ENCODE data around the gene RPRD2. TPM values are rescaled to one million over a fixed set of nuclear protein-coding genes. Genes with fewer than 3 reads are reported as not detected.
A peak's percentile ranks its signal among the peaks of the same experiment; 100 is the strongest.

RPRD2 gene
- total and polyA plus RNA-seq, 2 experiments from 2014 or later, result 24.1 to 34.8 TPM

DNA sequence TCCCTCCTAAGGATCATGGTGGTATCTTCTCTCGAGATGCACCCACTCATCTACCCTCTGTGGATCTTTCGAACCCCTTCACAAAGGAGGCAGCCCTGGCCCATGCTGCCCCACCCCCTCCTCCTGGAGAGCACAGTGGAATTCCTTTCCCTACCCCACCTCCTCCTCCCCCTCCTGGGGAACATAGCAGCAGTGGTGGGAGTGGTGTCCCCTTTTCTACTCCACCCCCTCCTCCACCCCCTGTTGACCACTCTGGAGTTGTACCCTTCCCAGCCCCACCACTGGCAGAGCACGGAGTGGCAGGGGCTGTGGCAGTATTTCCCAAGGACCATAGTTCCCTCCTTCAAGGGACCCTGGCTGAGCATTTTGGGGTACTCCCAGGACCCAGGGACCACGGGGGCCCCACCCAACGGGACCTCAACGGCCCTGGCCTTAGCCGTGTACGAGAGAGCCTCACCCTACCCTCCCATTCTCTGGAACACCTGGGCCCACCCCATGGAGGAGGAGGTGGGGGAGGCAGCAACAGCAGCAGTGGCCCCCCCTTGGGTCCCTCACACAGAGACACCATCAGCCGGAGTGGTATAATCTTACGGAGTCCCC, 108.8 kb downstream of the RPRD2 start:
- H3K9me3 ChIP-seq (ENCODE audit: low read depth), result no peaks in the 10 kb centered on the region
- H3K27ac ChIP-seq, result no peak overlapping the region
- peaks cover 34% of the 10 kb centered on the region for H3K4me1 ChIP-seq (ENCODE audit: low read depth)
- peaks cover 28% of the 10 kb centered on the region for H3K36me3 ChIP-seq
- TF ChIP-seq, protein P1, sequence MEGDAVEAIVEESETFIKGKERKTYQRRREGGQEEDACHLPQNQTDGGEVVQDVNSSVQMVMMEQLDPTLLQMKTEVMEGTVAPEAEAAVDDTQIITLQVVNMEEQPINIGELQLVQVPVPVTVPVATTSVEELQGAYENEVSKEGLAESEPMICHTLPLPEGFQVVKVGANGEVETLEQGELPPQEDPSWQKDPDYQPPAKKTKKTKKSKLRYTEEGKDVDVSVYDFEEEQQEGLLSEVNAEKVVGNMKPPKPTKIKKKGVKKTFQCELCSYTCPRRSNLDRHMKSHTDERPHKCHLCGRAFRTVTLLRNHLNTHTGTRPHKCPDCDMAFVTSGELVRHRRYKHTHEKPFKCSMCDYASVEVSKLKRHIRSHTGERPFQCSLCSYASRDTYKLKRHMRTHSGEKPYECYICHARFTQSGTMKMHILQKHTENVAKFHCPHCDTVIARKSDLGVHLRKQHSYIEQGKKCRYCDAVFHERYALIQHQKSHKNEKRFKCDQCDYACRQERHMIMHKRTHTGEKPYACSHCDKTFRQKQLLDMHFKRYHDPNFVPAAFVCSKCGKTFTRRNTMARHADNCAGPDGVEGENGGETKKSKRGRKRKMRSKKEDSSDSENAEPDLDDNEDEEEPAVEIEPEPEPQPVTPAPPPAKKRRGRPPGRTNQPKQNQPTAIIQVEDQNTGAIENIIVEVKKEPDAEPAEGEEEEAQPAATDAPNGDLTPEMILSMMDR (IDR thresholded peaks at IDR 0.05; ENCODE audit: low read depth, low read length), result no peak
- no peak overlapping the region for H3K4me3 ChIP-seq
- no peaks in the 10 kb centered on the region for H3K27me3 ChIP-seq
- DNase-seq (ENCODE audit: low read depth in 1 of 2, low spot score in 1 of 2), result no peak

DNA sequence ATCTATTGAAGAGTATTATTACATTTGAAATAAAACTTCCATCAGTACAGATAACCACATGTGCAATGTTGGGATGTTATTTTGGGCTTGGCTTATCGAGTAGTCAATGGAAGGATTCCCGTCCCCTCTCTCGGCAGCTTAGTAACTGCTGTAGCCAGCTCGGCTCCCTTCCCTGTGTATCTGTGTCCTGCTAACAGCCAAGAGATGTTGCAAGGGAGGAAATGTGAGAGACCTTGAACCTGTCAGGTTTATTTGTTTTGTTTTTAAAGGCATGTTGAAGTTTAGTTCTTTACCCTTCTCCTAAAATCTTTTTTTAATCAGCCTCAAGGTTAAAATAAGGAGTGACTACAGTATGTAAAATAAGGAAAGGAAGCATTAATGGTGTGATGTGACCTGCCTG, 109.7 kb downstream of the RPRD2 start:
- DNase-seq (ENCODE audit: low read depth in 1 of 2, low spot score in 1 of 2), result peak in 1 of 2 donors; percentile 42
- H3K9me3 ChIP-seq (ENCODE audit: low read depth), result no peaks in the 10 kb centered on the region
- H3K4me3 ChIP-seq, result no peak overlapping the region
- TF ChIP-seq, protein P1 (IDR thresholded peaks at IDR 0.05; ENCODE audit: low read depth, low read length), result no peak
- no peaks in the 10 kb centered on the region for H3K27me3 ChIP-seq
- peaks cover 26% of the 10 kb centered on the region for H3K36me3 ChIP-seq
- H3K27ac ChIP-seq, result peak overlapping the region; percentile 1
- peaks cover 42% of the 10 kb centered on the region for H3K4me1 ChIP-seq (ENCODE audit: low read depth)

DNA sequence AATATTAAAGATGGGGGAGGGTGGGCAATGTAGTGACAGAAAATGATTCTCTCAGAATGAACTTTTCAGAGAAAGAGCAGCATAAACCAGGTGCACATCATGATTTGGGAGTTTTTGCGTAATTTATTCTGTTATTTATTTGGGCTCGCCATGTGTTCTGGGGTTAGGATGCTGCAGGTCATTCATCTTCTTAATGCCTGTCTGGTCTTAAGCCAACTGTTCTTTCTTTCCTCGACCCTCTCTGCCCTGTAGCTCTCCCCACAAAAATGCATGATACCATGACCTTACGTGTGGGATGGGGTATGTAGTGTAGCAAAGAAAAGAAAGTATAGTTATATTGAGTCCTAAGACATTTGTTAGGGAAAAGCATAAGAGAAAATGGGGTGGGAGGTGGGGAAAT, 110.9 kb downstream of the RPRD2 start:
- no peak for DNase-seq (ENCODE audit: low read depth in 1 of 2, low spot score in 1 of 2)
- Histone ChIP-seq H3K4me1 (ENCODE audit: low read depth) (peaks cover 42% of the 10 kb centered on the region), H3K36me3 (peaks cover 18% of the 10 kb centered on the region), H3K4me3 (no peak overlapping the region), H3K9me3 (ENCODE audit: low read depth) (no peaks in the 10 kb centered on the region), H3K27ac (no peak overlapping the region), H3K27me3 (no peaks in the 10 kb centered on the region)
- TF ChIP-seq, protein P1 (IDR thresholded peaks at IDR 0.05; ENCODE audit: low read depth, low read length), result no peak

DNA sequence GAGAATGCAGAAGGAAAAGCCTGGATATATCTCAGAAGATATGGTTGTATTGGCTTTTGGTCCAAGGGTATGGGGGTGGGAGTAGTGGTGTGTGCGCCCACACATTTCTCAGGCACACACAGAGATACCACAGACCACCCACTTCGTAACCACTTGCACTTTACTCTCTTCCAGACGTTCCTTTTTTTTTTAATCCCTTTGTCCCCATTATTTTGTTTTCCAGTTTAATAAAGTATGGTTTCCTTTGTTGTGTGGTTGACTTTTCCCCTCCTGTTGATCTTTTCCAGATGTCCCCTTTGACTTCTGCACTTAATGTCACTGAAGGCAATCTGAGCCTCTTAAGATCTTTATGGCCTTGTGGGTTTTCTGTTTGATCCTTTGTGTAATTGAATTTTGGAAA, 112.8 kb downstream of the RPRD2 start:
- Histone ChIP-seq H3K4me3 (no peak overlapping the region), H3K27ac (peak overlapping the region; percentile 83), H3K9me3 (ENCODE audit: low read depth) (no peaks in the 10 kb centered on the region), H3K4me1 (ENCODE audit: low read depth) (peaks cover 42% of the 10 kb centered on the region), H3K27me3 (no peaks in the 10 kb centered on the region), H3K36me3 (peaks cover 5% of the 10 kb centered on the region)
- TF ChIP-seq, protein P1 (IDR thresholded peaks at IDR 0.05; ENCODE audit: low read depth, low read length), result no peak
- peak in 1 of 2 donors; percentile 37 for DNase-seq (ENCODE audit: low read depth in 1 of 2, low spot score in 1 of 2)

DNA sequence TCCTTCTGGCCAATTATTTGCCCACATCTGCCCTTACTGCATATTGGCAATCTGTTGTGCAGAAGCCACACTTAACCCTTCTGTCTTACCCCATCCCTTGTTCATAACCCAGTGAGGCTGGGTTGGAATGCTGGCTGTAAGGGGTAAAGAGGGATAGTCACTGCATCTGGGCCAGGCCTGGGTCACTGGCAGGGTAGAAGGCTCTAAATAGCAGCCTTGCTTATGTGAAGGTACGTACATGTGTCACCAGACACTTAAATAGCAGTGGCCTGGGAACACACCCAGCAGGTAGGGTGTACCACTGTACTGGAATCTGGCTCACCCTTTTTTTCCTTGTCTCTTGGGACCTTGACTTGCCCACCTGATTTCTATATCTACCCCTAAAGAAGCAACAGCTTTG, 113.4 kb downstream of the RPRD2 start:
- no peak overlapping the region for H3K4me3 ChIP-seq
- DNase-seq (ENCODE audit: low read depth in 1 of 2, low spot score in 1 of 2), result peak in 1 of 2 donors; percentile 34
- no peaks in the 10 kb centered on the region for H3K27me3 ChIP-seq
- no peaks in the 10 kb centered on the region for H3K36me3 ChIP-seq
- H3K27ac ChIP-seq, result peak overlapping the region; percentile 83
- TF ChIP-seq, protein P1 (IDR thresholded peaks at IDR 0.05; ENCODE audit: low read depth, low read length), result no peak
- H3K4me1 ChIP-seq (ENCODE audit: low read depth), result peaks cover 42% of the 10 kb centered on the region
- H3K9me3 ChIP-seq (ENCODE audit: low read depth), result no peaks in the 10 kb centered on the region
